Upper lobe of right lung (tissue), 1 donor: ENCODE measurements around the gene EIF5A2. TPM values are rescaled to one million over a fixed set of nuclear protein-coding genes. Genes with fewer than 3 reads are reported as not detected.

Source experiments
- ATAC-seq: fragments of 200-7000 bp; cut with Tn5 transposase; one replicate; pipeline ENCODE4 v1.9.1; 2020; ENCODE audit warnings: mild to moderate bottlenecking, moderate library complexity
- DNase-seq: peaks from one replicate; pipeline ENCODE4 v3.0.0-alpha.2; 2020
- H3K27ac ChIP-seq: fragments of 200-600 bp; one replicate; pipeline ENCODE4 v1.8.0; 2022
- H3K27me3 ChIP-seq: fragments of 200-600 bp; one replicate; pipeline ENCODE4 v1.8.0; 2022; ENCODE audit warnings: mild to moderate bottlenecking
- H3K36me3 ChIP-seq: fragments of 200-600 bp; one replicate; pipeline ENCODE4 v1.8.0; 2022
- H3K4me1 ChIP-seq: fragments of 200-600 bp; one replicate; pipeline ENCODE4 v1.8.0; 2022
- H3K4me3 ChIP-seq: fragments of 200-600 bp; one replicate; pipeline ENCODE4 v1.8.0; 2022; ENCODE audit warnings: mild to moderate bottlenecking
- H3K9me3 ChIP-seq: fragments of 200-600 bp; one replicate; pipeline ENCODE4 v1.8.0; 2022
- CTCF ChIP-seq: fragments of 200-600 bp; IDR thresholded peaks from one replicate; pipeline ENCODE4 v1.8.0; 2022; ENCODE audit warnings: antibody characterized with exemption
- intact Hi-C: fragments of 100-400 bp; cut with DNase I; formaldehyde crosslinking; loops from one replicate; pipeline ENCODE4 v1.11.0; 2022
- total RNA-seq: library from RNA; stranded (reverse); fragmentation: NEBNext Ultra II Directional; extraction: Animal tissue kit (Norgen Biotek cat#: 25700); gene quantifications from one replicate; pipeline ENCODE4 v1.2.1, GENCODE V29; 2021
- donor health status: DM: no; HTN: yes; CAD: no; lungs with severe emphysema.

EIF5A2 gene
- total RNA-seq, 1 donor from 2014 or later, result 4.1 TPM

- intact Hi-C loops, result no loop called here
- H3K27ac ChIP-seq, result peak within 1 kb of the TSS; percentile 89
- peaks cover 37% of the 10 kb centered on the region for H3K36me3 ChIP-seq
- H3K4me1 ChIP-seq, result peaks cover 22% of the 10 kb centered on the region
- no peaks in the 10 kb centered on the region for H3K9me3 ChIP-seq
- ATAC-seq, result peak; percentile 99
- peak within 1 kb of the TSS; percentile 82 for H3K4me3 ChIP-seq
- peak; percentile 97 for DNase-seq
- no peaks in the 10 kb centered on the region for H3K27me3 ChIP-seq
- TF ChIP-seq CTCF, result no peak
Measured at GRCh38 chr3:170869645-170870593, 38.5 kb downstream of the EIF5A2 start, which contains the start of gene RPL22L1. Gene RPL22L1 (minus strand): TSS chr3:170870195. CDS start chr3:170870167, 28 bp downstream.

GRCh38 chr3:170869239-170869590, 39.2 kb downstream of the EIF5A2 start:
- Histone ChIP-seq H3K9me3 (no peaks in the 10 kb centered on the region), H3K27ac (peak overlapping the region; percentile 89)

GRCh38 chr3:170868577-170869238, 39.7 kb downstream of the EIF5A2 start:
- no peaks in the 10 kb centered on the region for H3K9me3 ChIP-seq
- no peak for TF ChIP-seq CTCF
- intact Hi-C loops, result no loop called here
- DNase-seq (no peak), ATAC-seq (no peak)
- H3K36me3 ChIP-seq, result peaks cover 38% of the 10 kb centered on the region
- H3K27me3 ChIP-seq, result no peaks in the 10 kb centered on the region
- H3K4me3 ChIP-seq, result peak overlapping the region; percentile 82
- H3K27ac ChIP-seq, result peak overlapping the region; percentile 89
- H3K4me1 ChIP-seq, result peaks cover 22% of the 10 kb centered on the region

More at GRCh38 chr3:170869239-170869590, 39.2 kb downstream of the EIF5A2 start:
- H3K36me3 ChIP-seq, result peaks cover 38% of the 10 kb centered on the region
- no peak for DNase-seq
- no peak for ATAC-seq
- TF ChIP-seq CTCF, result no peak
- H3K27me3 ChIP-seq, result no peaks in the 10 kb centered on the region
- intact Hi-C loops, result no loop called here
- H3K4me1 ChIP-seq, result peaks cover 22% of the 10 kb centered on the region
- H3K4me3 ChIP-seq, result peak overlapping the region; percentile 82

- H3K27ac ChIP-seq, result no peak overlapping the region
- H3K4me3 ChIP-seq, result peak overlapping the region; percentile 6
- H3K36me3 ChIP-seq, result peaks cover 38% of the 10 kb centered on the region
- H3K27me3 ChIP-seq, result no peaks in the 10 kb centered on the region
- DNase-seq, result no peak
- ATAC-seq, result no peak
- intact Hi-C loops, result no loop called here
- peaks cover 22% of the 10 kb centered on the region for H3K4me1 ChIP-seq
- no peaks in the 10 kb centered on the region for H3K9me3 ChIP-seq
- TF ChIP-seq CTCF, result no peak
Measured at GRCh38 chr3:170867143-170867937, 41.1 kb downstream of the EIF5A2 start.

GRCh38 chr3:170866499-170866898, 41.9 kb downstream of the EIF5A2 start:
- Histone ChIP-seq H3K36me3 (peaks cover 38% of the 10 kb centered on the region), H3K27ac (no peak overlapping the region), H3K9me3 (no peaks in the 10 kb centered on the region), H3K27me3 (no peaks in the 10 kb centered on the region), H3K4me3 (peak overlapping the region; percentile 6), H3K4me1 (peaks cover 22% of the 10 kb centered on the region)
- no peak for ATAC-seq
- intact Hi-C loops, result no loop called here
- no peak for DNase-seq
- no peak for TF ChIP-seq CTCF
